Right ventricle myocardium inferior (tissue), 1 donor: ENCODE data around the gene LCNL1. TPM values are rescaled to one million over a fixed set of nuclear protein-coding genes. Genes with fewer than 3 reads are reported as not detected.

ENCODE experiments used
- ATAC-seq: fragments of 200-7000 bp; cut with Tn5 transposase; one replicate; pipeline ENCODE4 v1.9.1; 2020; ENCODE audit warnings: mild to moderate bottlenecking, moderate library complexity
- DNase-seq: peaks from one replicate; pipeline ENCODE4 v3.0.0; 2021; ENCODE audit errors: missing footprints
- intact Hi-C: fragments of 100-400 bp; cut with DNase I; formaldehyde crosslinking; loops from one replicate; pipeline ENCODE4 v1.11.0; 2022
- total RNA-seq: library from RNA; stranded (reverse); fragmentation: NEBNext Ultra II Directional; extraction: Animal tissue kit (Norgen Biotek cat#: 25700); gene quantifications from one replicate; pipeline ENCODE4 v1.2.1, GENCODE V29; 2021
- donor health status: DM: no; HTN: yes; CAD: no; lungs with severe emphysema.

The LCNL1 gene
- total RNA-seq, 1 donor from 2014 or later, result 8.6 TPM

- DNase-seq (peak; percentile 68), ATAC-seq (no peak)
- intact Hi-C loops, result no loop called here
These were observed 26.9 kb upstream of the LCNL1 start for GRCh38 chr9:136955943-136956335.

GRCh38 chr9:136956604-136957003 is 26.2 kb upstream of the LCNL1 start:
- DNase-seq, result no peak
- intact Hi-C loops, result no loop called here
- no peak for ATAC-seq

- DNase-seq (no peak), ATAC-seq (no peak)
These were observed 25.3 kb upstream of the LCNL1 start for GRCh38 chr9:136957461-136957860.

GRCh38 chr9:136957901-136958300 is 24.9 kb upstream of the LCNL1 start:
- no peak for DNase-seq

More at GRCh38 chr9:136957461-136957860, 25.3 kb upstream of the LCNL1 start:
- intact Hi-C loops, result no loop called here

GRCh38 chr9:136958473-136958872 is 24.3 kb upstream of the LCNL1 start:
- intact Hi-C loops, result no loop called here
- no peak for DNase-seq
- no peak for ATAC-seq

More at GRCh38 chr9:136957901-136958300, 24.9 kb upstream of the LCNL1 start:
- intact Hi-C loops, result no loop called here
- ATAC-seq, result no peak

- no peak for ATAC-seq
- no peak for DNase-seq
These were observed 23.6 kb upstream of the LCNL1 start for GRCh38 chr9:136958898-136959850.

GRCh38 chr9:136960212-136960937 is 22.4 kb upstream of the LCNL1 start:
- intact Hi-C loops, result no loop called here
- no peak for DNase-seq
- no peak for ATAC-seq

More at GRCh38 chr9:136958898-136959850, 23.6 kb upstream of the LCNL1 start:
- intact Hi-C loops, result no loop called here

GRCh38 chr9:136960938-136961275 is 21.9 kb upstream of the LCNL1 start:
- no peak for DNase-seq
- intact Hi-C loops, result no loop called here
- ATAC-seq, result no peak

- DNase-seq (no peak), ATAC-seq (peak; percentile 88)
- intact Hi-C loops, result no loop called here
These were observed 21.3 kb upstream of the LCNL1 start for GRCh38 chr9:136961279-136962065.

- ATAC-seq (no peak), DNase-seq (no peak)
- intact Hi-C loops, result no loop called here
These were observed 20.6 kb upstream of the LCNL1 start for GRCh38 chr9:136962163-136962562.

- intact Hi-C loops, result no loop called here
- ATAC-seq (no peak), DNase-seq (no peak)
These were observed 20.0 kb upstream of the LCNL1 start for GRCh38 chr9:136962701-136963248.

- DNase-seq (no peak), ATAC-seq (no peak)
- intact Hi-C loops, result no loop called here
These were observed 19.5 kb upstream of the LCNL1 start for GRCh38 chr9:136963341-136963740.

GRCh38 chr9:136963751-136964150 is 19.0 kb upstream of the LCNL1 start:
- DNase-seq (no peak), ATAC-seq (no peak)
- intact Hi-C loops, result no loop called here

GRCh38 chr9:136964171-136964689 is 18.6 kb upstream of the LCNL1 start:
- DNase-seq (no peak), ATAC-seq (no peak)
- intact Hi-C loops, result no loop called here

GRCh38 chr9:136964833-136965422 is 17.9 kb upstream of the LCNL1 start:
- no peak for DNase-seq
- intact Hi-C loops, result no loop called here
- ATAC-seq, result no peak

- no peak for ATAC-seq
- no peak for DNase-seq
- intact Hi-C loops, result no loop called here
These were observed 16.9 kb upstream of the LCNL1 start for GRCh38 chr9:136965771-136966484.

- ATAC-seq, result peak; percentile 29
- DNase-seq, result no peak
- intact Hi-C loops, result no loop called here
These were observed 14.3 kb upstream of the LCNL1 start for GRCh38 chr9:136968333-136969127.
